ENCODE results near the gene HOXB5. TPM values are rescaled to one million over a fixed set of nuclear protein-coding genes. Genes with fewer than 3 reads are reported as not detected.

Gene HOXB5
- total and polyA plus RNA-seq, 12 donors = 0.12 to 10.5 (median 3.6) TPM

DNA sequence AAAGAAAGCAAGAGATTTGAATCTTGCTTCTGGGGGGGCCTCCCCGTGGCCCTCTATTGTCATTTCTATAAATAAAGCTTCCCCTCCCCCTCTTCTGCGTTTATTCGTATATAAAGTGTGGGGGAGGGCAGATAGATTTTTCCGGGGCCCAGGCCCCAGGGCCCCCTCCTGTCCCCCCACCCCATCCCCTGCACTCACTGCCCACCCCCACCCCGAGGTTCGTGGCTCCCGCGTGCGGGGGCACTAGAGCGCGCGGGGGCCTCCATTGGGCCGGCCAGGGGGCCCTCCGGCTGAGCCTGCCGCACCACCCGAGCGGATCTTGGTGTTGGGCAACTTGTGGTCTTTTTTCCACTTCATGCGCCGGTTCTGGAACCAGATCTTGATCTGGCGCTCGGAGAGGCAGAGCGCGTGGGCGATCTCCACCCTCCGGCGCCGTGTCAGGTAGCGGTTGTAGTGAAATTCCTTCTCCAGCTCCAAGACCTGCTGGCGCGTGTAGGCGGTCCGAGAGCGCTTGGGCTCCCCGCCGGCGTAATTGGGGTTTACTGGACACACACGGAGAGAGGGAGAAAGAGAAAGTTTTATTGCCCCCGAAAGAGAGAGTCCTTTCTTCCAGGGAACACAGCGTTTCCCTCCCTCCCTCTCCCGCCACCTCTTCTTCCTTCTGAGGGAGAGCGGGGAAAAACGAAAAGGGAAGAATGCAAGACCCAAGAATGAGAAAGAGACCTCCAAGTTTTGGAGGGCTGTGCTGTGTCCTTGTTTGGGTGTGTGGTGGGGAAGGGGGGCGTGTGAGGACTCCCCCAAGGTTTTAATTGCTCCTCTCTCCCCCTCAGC, 16.9 kb downstream of the HOXB5 start:
- no peaks in the 10 kb centered on the region for H3K27me3 ChIP-seq
- H3K4me1 ChIP-seq (replicated peaks in 1 of 2) = peaks cover 3 to 35% of the 10 kb centered on the region in 2 donors
- peak overlapping the region in 1 of 4 donors; percentile 85 for H3K4me3 ChIP-seq
- no peak for TF ChIP-seq CTCF (IDR thresholded peaks at IDR 0.05)
- TF ChIP-seq POLR2A (IDR thresholded peaks at IDR 0.05) = peak in 1 of 2 donors; percentile 26
- H3K27ac ChIP-seq = peak overlapping the region in 2 of 5 donors; percentile 83 to 87
- no peaks in the 10 kb centered on the region for H3K9me3 ChIP-seq (replicated peaks in 1 of 3)
- WGBS, 4 donors = 14 to 34% (median 31%) methylated on average over 16 to 43 of the region's 43 CpGs
- no peaks in the 10 kb centered on the region for H3K36me3 ChIP-seq (replicated peaks in 1 of 2)
- DNase-seq = peak in 3 of 7 donors; percentile 57 to 64 (median 61)
- intact Hi-C loops (cut with DNase I) = loop anchor here (5.0 kb wide), 1 partner anchor 34 kb away; no protein-coding TSS in a partner anchor

- TF ChIP-seq CTCF (IDR thresholded peaks at IDR 0.05) (no peak), POLR2A (IDR thresholded peaks at IDR 0.05) (peak in 1 of 2 donors; percentile 8)
- H3K27me3 ChIP-seq = no peaks in the 10 kb centered on the region
- intact Hi-C loops (cut with DNase I) = loop anchor here (5.0 kb wide), 1 partner anchor 34 kb away; no protein-coding TSS in a partner anchor
- H3K27ac ChIP-seq = peak overlapping the region in 3 of 5 donors; percentile 3 to 87 (median 83)
- DNase-seq = no peak
- no peaks in the 10 kb centered on the region for H3K36me3 ChIP-seq (replicated peaks in 1 of 2)
- WGBS, 4 donors = 31 to 56% (median 51%) methylated on average over 22 of the region's 22 CpGs
- peaks cover 3 to 35% of the 10 kb centered on the region in 2 donors for H3K4me1 ChIP-seq (replicated peaks in 1 of 2)
- H3K4me3 ChIP-seq = peak overlapping the region in 1 of 4 donors; percentile 85
- H3K9me3 ChIP-seq (replicated peaks in 1 of 3) = no peaks in the 10 kb centered on the region
Observed at GRCh38 chr17:48575673-48576478, 17.7 kb downstream of the HOXB5 start.

GRCh38 chr17:48575066-48575582, 18.5 kb downstream of the HOXB5 start:
- peak overlapping the region in 1 of 4 donors; percentile 4 for H3K4me3 ChIP-seq
- peak overlapping the region in 3 of 5 donors; percentile 27 to 83 (median 56) for H3K27ac ChIP-seq
- intact Hi-C loops (cut with DNase I) = loop anchor here (5.0 kb wide), 1 partner anchor 33 kb away; no protein-coding TSS in a partner anchor
- no peak for TF ChIP-seq CTCF (IDR thresholded peaks at IDR 0.05)
- no peak for TF ChIP-seq POLR2A (IDR thresholded peaks at IDR 0.05)
- H3K36me3 ChIP-seq (replicated peaks in 1 of 2) = no peaks in the 10 kb centered on the region
- WGBS, 4 donors = 44 to 52% (median 46%) methylated on average over 7 of the region's 7 CpGs
- H3K27me3 ChIP-seq = no peaks in the 10 kb centered on the region
- no peaks in the 10 kb centered on the region for H3K9me3 ChIP-seq (replicated peaks in 1 of 3)
- DNase-seq = no peak
- peaks cover 3 to 35% of the 10 kb centered on the region in 2 donors for H3K4me1 ChIP-seq (replicated peaks in 1 of 2)
